NCI-H146 (cell line): ENCODE results near the gene TSSK3.

ENCODE experiments used
- DNase-seq: peaks from one replicate; lab custom pipeline; 2025; lab: John Stamatoyannopoulos, UW

Gene TSSK3

GRCh38 chr1:32362474-32363313 is at the start of gene TSSK3, which contains the start of gene FAM229A:
TSS of gene TSSK3 (plus strand) at chr1:32362539. CDS start at chr1:32362702, 163 bp downstream.
TSS of gene FAM229A (minus strand) at chr1:32362485. CDS start at chr1:32362091, 394 bp downstream.
- DNase-seq, result no peak

DNA sequence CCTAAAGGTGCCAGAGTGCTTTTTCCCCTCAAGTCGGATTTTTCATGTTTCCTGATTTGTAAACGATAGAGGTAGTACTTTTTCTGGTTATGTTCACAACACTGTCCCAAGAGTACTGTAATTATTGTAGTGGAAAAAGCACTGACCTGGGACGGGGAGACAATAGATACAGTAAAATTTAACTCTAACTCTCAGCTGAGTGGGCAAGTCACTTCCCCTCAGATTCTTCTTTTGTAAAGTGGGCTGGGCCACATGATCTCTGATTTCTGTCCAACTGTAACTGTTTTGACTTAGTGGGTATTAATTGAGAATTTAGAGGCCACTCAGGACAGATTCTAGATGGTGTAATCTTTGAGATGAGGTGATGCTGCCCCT is 45.4 kb upstream of the TSSK3 start:
- no peak for DNase-seq

DNA sequence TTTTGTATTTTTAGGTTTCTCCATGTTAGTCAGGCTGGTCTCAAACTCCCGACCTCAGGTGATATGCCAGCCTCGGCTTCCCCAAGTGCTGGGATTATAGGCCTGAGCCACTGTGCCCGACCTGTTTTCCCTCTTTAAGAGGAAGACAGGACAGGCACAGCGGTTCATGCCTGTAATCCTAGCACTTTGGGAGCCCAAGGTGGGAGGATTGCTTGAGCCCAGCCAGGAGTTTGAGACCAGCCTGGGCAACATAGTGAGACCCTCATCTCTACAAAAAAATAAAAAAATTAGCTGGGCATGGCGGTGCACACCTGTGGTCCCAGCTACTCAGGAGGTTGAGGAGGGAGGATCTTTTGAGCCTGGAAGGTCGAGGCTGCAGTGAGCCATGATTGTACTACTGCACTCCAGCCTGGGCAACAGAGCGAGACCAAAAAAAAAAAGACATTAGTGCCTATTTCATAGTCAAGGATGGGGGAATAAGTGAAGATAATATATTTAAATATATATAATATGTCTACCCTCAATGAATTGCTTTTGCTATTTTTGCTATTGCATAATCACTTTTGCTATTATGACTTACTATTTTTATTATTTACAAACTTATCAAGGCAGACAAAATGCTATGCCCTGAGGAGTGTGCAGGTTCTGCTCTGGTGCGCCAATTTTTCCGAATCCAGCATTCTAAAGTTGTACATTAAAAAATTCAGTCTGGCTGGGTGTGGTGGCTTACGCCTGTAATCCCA is 44.0 kb upstream of the TSSK3 start:
- no peak for DNase-seq

- DNase-seq, result no peak
Measured at GRCh38 chr1:32321712-32322291, 40.5 kb upstream of the TSSK3 start.

GRCh38 chr1:32327204-32327603 is 35.1 kb upstream of the TSSK3 start:
- no peak for DNase-seq

GRCh38 chr1:32329931-32330466 is 32.3 kb upstream of the TSSK3 start:
- DNase-seq, result no peak

DNA sequence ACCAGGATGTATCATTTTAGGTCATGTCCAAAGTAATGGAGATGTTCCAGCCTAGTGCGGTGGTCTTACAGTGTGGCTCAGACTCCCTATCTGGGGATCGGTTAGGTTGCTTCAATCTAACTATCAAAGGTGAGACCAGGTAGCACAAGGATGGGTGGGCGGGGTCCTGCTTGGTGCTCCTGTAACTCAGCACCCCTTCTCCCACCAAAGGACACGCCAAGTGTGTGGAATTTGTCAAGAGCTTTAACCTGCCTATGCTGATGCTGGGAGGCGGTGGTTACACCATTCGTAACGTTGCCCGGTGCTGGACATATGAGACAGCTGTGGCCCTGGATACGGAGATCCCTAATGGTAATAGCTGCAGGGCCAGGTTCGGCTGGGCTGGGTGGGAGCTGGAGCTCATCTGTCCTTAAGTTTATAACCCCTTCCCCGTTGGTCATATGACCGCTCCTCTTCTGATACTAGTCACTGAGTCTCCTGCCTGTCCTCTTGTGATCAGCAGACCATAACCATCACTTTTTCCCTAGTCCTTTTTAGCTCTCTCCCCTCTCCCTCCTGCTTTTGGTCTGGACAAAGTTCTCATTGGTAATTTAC is 31.7 kb upstream of the TSSK3 start:
- DNase-seq, result no peak

DNA sequence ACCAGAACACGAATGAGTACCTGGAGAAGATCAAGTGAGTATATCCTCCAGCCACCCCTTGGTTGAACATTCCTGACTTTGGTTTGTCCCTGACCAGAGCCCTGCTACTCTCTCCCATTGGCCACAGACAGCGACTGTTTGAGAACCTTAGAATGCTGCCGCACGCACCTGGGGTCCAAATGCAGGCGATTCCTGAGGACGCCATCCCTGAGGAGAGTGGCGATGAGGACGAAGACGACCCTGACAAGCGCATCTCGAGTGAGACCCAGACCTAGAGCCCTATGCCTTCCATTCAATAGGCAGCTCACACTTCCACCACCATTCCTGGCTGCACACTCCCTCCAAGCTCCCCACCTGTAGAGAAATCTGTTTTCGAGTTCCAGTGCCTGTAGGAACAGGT is 30.8 kb upstream of the TSSK3 start:
- no peak for DNase-seq

DNA sequence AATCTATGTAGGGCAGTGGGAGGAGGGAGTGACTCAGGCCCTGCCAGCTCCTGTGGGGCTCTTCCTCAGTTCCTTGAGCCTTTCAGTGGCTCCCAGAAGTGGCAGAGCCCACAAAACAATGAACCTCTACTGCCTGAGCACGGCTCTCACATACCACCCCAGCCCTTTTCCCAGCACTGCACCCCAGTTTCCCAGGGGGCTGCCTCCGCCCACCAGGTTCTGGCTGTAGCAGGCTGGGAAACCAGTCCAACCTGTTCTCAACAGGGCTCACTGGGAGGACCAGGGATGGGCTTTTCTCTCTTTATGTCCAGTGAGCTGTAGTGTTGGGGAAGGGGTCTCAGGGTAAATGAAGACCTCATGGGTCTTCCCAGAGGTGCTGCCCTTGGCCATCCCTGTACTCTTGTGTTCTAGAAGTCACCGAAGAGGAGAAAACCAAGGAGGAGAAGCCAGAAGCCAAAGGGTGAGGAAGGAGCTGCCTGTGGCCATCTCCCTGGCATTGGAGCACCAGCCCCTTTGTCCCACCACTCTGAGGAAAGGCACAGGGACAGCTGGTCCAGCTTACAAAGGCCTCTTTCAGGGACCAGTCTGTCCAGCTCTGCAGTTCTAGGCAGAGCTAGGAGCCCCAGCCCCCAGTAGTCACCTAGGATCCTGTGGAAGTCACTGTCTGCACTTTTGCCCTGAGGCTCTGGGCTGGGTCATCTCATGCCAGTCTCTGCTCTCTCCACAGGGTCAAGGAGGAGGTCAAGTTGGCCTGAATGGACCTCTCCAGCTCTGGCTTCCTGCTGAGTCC is 29.9 kb upstream of the TSSK3 start:
- no peak for DNase-seq

- no peak for DNase-seq
Measured at GRCh38 chr1:32333251-32333963, 28.9 kb upstream of the TSSK3 start.

DNA sequence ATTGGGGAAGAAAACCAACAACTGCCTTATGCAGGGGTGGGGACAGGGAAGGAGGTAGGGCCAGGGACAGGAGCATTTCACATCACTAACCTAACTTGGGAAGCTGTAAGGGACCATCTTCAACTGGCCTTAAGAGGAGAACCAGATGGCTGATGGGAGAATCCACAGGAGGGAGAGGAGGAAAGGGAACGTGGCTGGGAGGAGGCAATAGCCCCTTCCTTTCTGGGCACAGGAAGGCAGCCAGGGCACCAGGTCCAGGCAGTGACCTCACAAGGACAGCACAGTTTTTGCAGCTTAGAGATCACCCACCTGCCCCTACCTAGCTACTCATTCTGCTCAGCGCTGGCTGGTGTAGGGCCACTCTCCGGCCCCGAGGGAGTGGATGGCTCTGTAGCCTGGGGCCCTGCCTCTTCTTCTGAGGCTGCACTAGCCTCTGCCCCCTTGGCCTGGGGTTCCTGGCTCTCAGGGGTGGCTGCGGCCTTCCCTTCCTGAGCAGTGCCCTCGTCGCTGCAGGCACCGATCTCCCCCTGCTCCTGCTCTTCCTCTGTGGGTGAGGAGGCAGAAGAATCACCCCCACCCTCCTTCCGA is 28.0 kb upstream of the TSSK3 start:
- DNase-seq, result peak; percentile 15

DNA sequence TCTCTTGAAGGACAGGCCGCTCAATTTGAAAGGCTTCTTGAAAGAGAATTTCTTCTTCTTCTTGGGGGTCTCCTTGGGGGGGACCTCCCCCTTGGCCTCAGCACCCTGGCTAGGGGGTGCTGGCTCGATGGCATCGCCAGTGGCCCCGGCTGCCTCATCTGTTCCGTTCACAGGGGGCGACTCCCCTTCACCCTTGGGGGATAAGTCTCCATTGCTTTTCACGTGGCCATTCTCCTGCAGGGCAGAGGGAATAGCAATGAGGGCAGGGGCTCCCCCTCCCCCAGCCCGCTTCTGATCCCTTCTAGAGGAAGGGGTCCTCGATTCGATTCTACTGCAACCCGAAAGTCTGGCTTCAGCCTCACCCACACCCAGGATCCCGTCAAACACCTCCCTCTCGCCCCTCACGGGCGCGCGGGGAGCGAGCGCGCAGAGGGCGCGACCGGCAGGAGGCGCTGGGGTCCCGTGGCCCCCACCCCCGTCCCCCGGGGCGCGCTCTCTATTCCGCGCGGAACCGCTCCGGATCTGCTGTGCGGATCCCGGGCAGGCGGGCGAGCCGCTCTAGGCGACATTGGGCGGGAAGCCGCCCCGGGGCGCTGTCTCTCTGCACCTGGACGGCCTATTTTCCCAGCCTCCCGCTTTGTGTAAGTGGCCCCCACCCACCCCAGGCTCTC is 27.3 kb upstream of the TSSK3 start:
- DNase-seq, result peak; percentile 44

GRCh38 chr1:32335535-32335789 is 26.9 kb upstream of the TSSK3 start:
- DNase-seq, result no peak

GRCh38 chr1:32335790-32336590 is 26.3 kb upstream of the TSSK3 start, which contains the start of gene MARCKSL1:
TSS of gene MARCKSL1 (minus strand) at chr1:32336233. CDS start at chr1:32336033, 200 bp downstream.
- DNase-seq, result peak; percentile 75

GRCh38 chr1:32336591-32336932 is 25.8 kb upstream of the TSSK3 start:
- no peak for DNase-seq

DNA sequence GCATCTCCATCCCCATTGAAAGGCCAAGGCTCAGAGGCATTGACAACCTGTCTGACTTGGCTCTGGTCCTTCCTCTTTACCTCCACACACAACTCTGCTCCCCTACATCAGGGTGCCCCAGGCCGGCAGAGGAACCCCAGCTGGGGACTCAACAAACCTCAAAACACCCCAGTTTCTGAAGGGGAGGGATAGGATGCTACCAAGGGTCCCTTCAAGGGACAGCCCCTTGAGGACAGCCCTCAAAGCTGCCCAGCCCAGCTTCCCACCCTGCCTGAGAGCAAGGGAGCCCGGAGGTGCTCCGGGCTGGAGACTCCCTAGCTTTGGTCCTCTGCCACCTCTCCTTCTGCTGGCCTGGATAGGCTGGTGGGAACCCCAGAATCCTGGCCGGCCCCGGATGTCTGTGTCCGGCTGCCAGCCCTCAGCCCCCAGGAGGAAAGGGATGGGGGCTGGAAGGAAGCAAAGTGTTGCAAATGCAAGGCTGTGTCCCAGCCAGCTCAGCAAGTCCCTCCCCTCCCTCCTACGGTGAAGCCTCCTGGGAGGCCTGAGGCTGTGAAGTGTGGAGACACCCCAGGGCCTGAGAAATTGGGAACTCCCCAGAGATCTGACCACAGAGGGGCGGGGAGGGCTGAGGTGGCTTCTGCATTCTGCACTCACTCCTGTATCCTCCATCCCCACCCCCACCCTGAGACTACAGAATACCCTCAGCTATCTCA is 25.2 kb upstream of the TSSK3 start:
- DNase-seq, result no peak

DNA sequence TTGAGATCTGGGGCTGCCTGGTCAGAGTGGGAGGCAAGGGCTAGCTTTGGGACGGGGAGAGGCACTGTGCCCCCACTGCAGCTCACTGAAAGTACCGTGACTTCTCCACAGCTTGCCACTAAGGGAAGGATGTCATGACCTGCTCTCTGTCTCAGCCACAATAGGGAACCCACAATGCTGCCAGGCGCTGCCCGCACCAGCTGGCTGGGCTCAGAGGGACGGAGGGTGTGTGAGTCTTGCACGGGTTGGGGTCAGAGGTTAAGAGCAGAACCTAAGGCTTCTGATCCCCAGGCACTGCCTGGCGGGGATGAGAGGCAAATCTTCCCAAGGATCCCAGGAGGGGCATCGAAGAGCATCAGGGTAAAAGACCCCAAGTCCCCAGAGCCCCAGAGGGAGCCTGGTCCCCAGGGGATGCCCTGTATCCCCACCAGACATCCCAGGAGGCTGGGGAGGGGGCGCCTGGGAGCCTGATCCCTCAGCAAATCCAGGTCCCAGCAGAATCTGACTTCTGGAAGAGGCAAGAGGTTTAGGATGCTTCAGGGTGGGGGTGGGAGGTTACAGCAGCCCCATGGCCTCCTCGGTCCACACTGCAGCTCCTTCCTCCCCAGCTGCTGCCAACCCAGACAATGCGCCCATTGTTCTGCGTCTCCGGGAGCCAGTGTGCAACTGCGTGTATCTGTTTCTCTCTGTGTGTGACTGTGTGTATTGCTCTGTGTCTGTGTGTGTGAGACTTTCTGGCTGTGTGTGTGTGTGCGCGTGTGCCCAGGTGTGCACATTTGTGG is 24.3 kb upstream of the TSSK3 start:
- DNase-seq, result peak; percentile 36
